HepG2 (cell line): ENCODE data around the gene RIPPLY1. TPM values are rescaled to one million over a fixed set of nuclear protein-coding genes. Genes with fewer than 3 reads are reported as not detected.

Source experiments
- ATAC-seq: fragments of 200-7000 bp; cut with Tn5 transposase; 3 replicates; pipeline ENCODE4 v1.9.1; 2020; ENCODE audit warnings: mild to moderate bottlenecking, moderate library complexity
- BruUV-seq: library from RNA; stranded (reverse); fragments of 400-500 nt; replicated peaks from 2 replicates; lab custom pipeline; 2021; lab: Mats Ljungman, UMichigan
- CTCF ChIA-PET: fragments of 300-600 bp; formaldehyde crosslinking; extraction: SDS; loops from one replicate; lab custom pipeline; 2021; ENCODE audit warnings: low total read pairs, inconsistent platforms, low intra/inter-chr PET ratio; lab: Yijun Ruan, JAX
- POLR2A ChIA-PET: fragments of 350-600 bp; sonication (Branson Sonifier 250); formaldehyde crosslinking; loops from one replicate; lab custom pipeline; 2020; ENCODE audit warnings: antibody characterized with exemption, inconsistent platforms; lab: Yijun Ruan, JAX
- DNase-seq: peaks from one replicate; pipeline ENCODE4 v3.0.0-alpha.2; 2015; ENCODE audit warnings: low spot score
- FAIRE-seq: peaks from 3 replicates; lab custom pipeline; 2011; peaks lifted over from hg19 to GRCh38; lab: Jason Lieb, UNC
- H2AFZ ChIP-seq: one replicate; pipeline ENCODE4 v1.6.1; 2011; ENCODE audit warnings: low read length, inconsistent platforms
- H3K27ac ChIP-seq: fragments of 300-600 bp; 3 replicates; pipeline ENCODE4 v1.8.0; 2011; ENCODE audit warnings: mixed run types, mild to moderate bottlenecking, mixed read lengths, low read length, inconsistent platforms; ENCODE audit not compliant: insufficient read depth; ENCODE audit errors: extremely low read length
- H3K27me3 ChIP-seq, 2 experiments: fragments of 200-600 bp in 1 of 2; 2 replicates in 1 of 2; 3 replicates in 1 of 2; pipeline versions ENCODE4 v1.6.0 to v1.8.0; 2011; ENCODE audit warnings: low read length in 2 of 2, mild to moderate bottlenecking in 2 of 2, moderate library complexity in 2 of 2, inconsistent platforms in 1 of 2; ENCODE audit not compliant: insufficient read depth in 2 of 2, control insufficient read depth in 1 of 2
- H3K36me3 ChIP-seq, 2 experiments: fragments of 200-600 bp in 1 of 2; replicated peaks in 1 of 2; 2 replicates in 1 of 2; 3 replicates in 1 of 2; pipeline versions ENCODE4 v1.5.1 to v1.8.0; 2011; ENCODE audit warnings: low read length in 2 of 2, inconsistent platforms in 1 of 2; ENCODE audit not compliant: insufficient read depth in 2 of 2, control insufficient read depth in 1 of 2
- H3K4me1 ChIP-seq: 2 replicates; pipeline ENCODE4 v1.5.1; 2012; ENCODE audit warnings: low read length, inconsistent platforms; ENCODE audit not compliant: insufficient read depth
- H3K4me2 ChIP-seq: 2 replicates; pipeline ENCODE4 v1.6.0; 2011; ENCODE audit warnings: low read depth, low read length, inconsistent platforms
- H3K4me3 ChIP-seq, 3 experiments: fragments of 200-600 bp in 1 of 3; sonication (generic), shearing (Covaris generic) in 1 of 3; replicated peaks in 1 of 3; 2 replicates each; pipeline ENCODE4 v1.5.1; 2011 to 2016; ENCODE audit warnings: low read length in 3 of 3, inconsistent platforms in 2 of 3, low read depth in 2 of 3, mild to moderate bottlenecking in 2 of 3, control low read depth in 1 of 3, mixed read lengths in 1 of 3; ENCODE audit not compliant: insufficient read depth in 1 of 3
- H3K79me2 ChIP-seq: one replicate; pipeline ENCODE4 v1.6.1; 2011; ENCODE audit warnings: low read length, inconsistent platforms; ENCODE audit not compliant: insufficient read depth
- H3K9ac ChIP-seq: 2 replicates; pipeline ENCODE4 v1.6.0; 2011; ENCODE audit warnings: mild to moderate bottlenecking, low read depth, low read length, inconsistent platforms; ENCODE audit not compliant: insufficient read depth
- H3K9me3 ChIP-seq: 2 replicates; pipeline ENCODE4 v1.5.1; 2012; ENCODE audit warnings: mild to moderate bottlenecking, low read length
- H4K20me1 ChIP-seq: 2 replicates; pipeline ENCODE4 v1.6.0; 2011; ENCODE audit warnings: inconsistent platforms, mild to moderate bottlenecking, low read length, moderate library complexity; ENCODE audit not compliant: insufficient read depth
- CHD2 ChIP-seq: IDR thresholded peaks from 2 replicates; pipeline ENCODE4 v1.6.1; 2011; ENCODE audit warnings: low read depth, low read length, improper control_type of control experiment
- MYC ChIP-seq: sonication (generic); formaldehyde crosslinking; IDR thresholded peaks from 2 replicates; pipeline ENCODE4 v1.9.0; 2021; ENCODE audit warnings: missing genetic modification reagents, borderline replicate concordance
- NAIF1 ChIP-seq: sonication (generic); formaldehyde crosslinking; IDR thresholded peaks from 2 replicates; pipeline ENCODE4 v1.5.0; 2020; ENCODE audit warnings: mild to moderate bottlenecking, missing genetic modification reagents, borderline replicate concordance
- PTBP1 ChIP-seq: fragments of 200-400 bp; formaldehyde crosslinking; IDR thresholded peaks from 2 replicates; pipeline ENCODE4 v1.6.1; 2018; ENCODE audit warnings: low read length, low read depth; ENCODE audit not compliant: poor library complexity, severe bottlenecking
- ZNF552 ChIP-seq: sonication (generic); formaldehyde crosslinking; IDR thresholded peaks from 2 replicates; pipeline ENCODE4 v1.9.0; 2022; ENCODE audit warnings: missing genetic modification reagents, mild to moderate bottlenecking, borderline replicate concordance
- ZNF577 ChIP-seq: sonication (generic); formaldehyde crosslinking; IDR thresholded peaks from 2 replicates; pipeline ENCODE4 v1.4.0; 2020; ENCODE audit warnings: mild to moderate bottlenecking, low read depth, missing genetic modification reagents, borderline replicate concordance
- ZNF772 ChIP-seq: sonication (generic); formaldehyde crosslinking; IDR thresholded peaks from 2 replicates; pipeline ENCODE4 v1.5.0; 2020; ENCODE audit warnings: mild to moderate bottlenecking, missing genetic modification reagents
- WGBS: methylation state at CpG from one replicate; pipeline ENCODE4 v1.1.6; 2017; ENCODE audit warnings: low lambda C conversion rate; 5-methylcytosine and 5-hydroxymethylcytosine counted together
- in situ Hi-C: cut with HindIII; loops from 2 replicates; pipeline ENCODE4 v1.10.0; 2017; ENCODE audit warnings: low pct_unique_long_range_greater_than_20kb; ENCODE audit not compliant: extremely low pct_ligation_motif_present
- intact Hi-C: fragments of 100-400 bp; cut with micrococcal nuclease; formaldehyde crosslinking; loops from one replicate; pipeline ENCODE4 v1.10.0; 2022; ENCODE audit not compliant: unreplicated experiment
- polyA plus RNA-seq, 8 experiments: library from polyadenylated mRNA; depleted of rRNA in 3 of 8; stranded (reverse) in 7 of 8; unstranded in 1 of 8; fragments of >200 nt; fragmentation: Illumina TruSeq in 4 of 8; extraction: Trizol in 4 of 8; gene quantifications; 2 replicates each; pipeline versions ENCODE4 v1.2.1 to v1.2.3, GENCODE V29; 2011 to 2016; ENCODE audit warnings: low read depth in 4 of 8, missing spikeins in 1 of 8, mixed read lengths in 1 of 8; ENCODE audit not compliant: insufficient read depth in 1 of 8
- total RNA-seq, 5 experiments: library from RNA; depleted of rRNA; stranded (reverse); fragments of >200 nt; fragmentation: Illumina TruSeq; extraction: Trizol; gene quantifications; 2 replicates each; pipeline ENCODE4 v1.2.3, GENCODE V29; 2016; ENCODE audit warnings: low read depth in 1 of 5
- TF ChIP-seq, protein P1 (sequence below): sonication (generic); formaldehyde crosslinking; IDR thresholded peaks from 2 replicates; pipeline ENCODE4 v1.4.0; 2020; ENCODE audit warnings: missing genetic modification reagents

Gene RIPPLY1
- total and polyA plus RNA-seq, 2 of the 13 experiments (the other 11 are each of a cell fraction or from before 2014, with no cell fraction given), result 0.41 to 0.49 TPM

GRCh38 chrX:106921637-106922036 is 18.5 kb upstream of the RIPPLY1 start:
- Histone ChIP-seq H3K79me2 (no peaks in the 10 kb centered on the region), H3K27me3 (no peaks in the 10 kb centered on the region), H3K36me3 (no peaks in the 10 kb centered on the region), H3K27ac (no peak overlapping the region), H3K4me1 (peaks cover 15% of the 10 kb centered on the region), H2AFZ (no peak overlapping the region), H3K9me3 (no peaks in the 10 kb centered on the region), H3K9ac (no peak overlapping the region), H4K20me1 (no peaks in the 10 kb centered on the region), H3K4me2 (no peak overlapping the region), H3K4me3 (no peak overlapping the region)
- ChIA-PET CTCF (no interaction called here), POLR2A (interaction anchor here (1.2 kb wide), 2 partner anchors 11 to 20 kb away, joined by 3 to 4 read pairs; no protein-coding TSS in a partner anchor)
- intact Hi-C loops, result no loop called here
- TF ChIP-seq CHD2, result no peak
- TF ChIP-seq ZNF772 (CRISPR knock-in tag), result no peak
- no peak for TF ChIP-seq MYC (CRISPR knock-in tag)
- no peak for TF ChIP-seq ZNF552 (CRISPR knock-in tag)
- no peak for TF ChIP-seq ZNF577
- TF ChIP-seq, protein P1, sequence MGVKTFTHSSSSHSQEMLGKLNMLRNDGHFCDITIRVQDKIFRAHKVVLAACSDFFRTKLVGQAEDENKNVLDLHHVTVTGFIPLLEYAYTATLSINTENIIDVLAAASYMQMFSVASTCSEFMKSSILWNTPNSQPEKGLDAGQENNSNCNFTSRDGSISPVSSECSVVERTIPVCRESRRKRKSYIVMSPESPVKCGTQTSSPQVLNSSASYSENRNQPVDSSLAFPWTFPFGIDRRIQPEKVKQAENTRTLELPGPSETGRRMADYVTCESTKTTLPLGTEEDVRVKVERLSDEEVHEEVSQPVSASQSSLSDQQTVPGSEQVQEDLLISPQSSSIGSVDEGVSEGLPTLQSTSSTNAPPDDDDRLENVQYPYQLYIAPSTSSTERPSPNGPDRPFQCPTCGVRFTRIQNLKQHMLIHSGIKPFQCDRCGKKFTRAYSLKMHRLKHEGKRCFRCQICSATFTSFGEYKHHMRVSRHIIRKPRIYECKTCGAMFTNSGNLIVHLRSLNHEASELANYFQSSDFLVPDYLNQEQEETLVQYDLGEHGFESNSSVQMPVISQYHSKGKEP (CRISPR knock-in tag), result no peak
- no peak for TF ChIP-seq PTBP1
- TF ChIP-seq NAIF1 (CRISPR knock-in tag), result no peak
- ATAC-seq (no peak), DNase-seq (no peak), FAIRE-seq (no peak)
- WGBS, result 100% methylated on average over 1 of the region's 2 CpGs
- BruUV-seq, result no TSS peak
- in situ Hi-C loops, result no loop called here
